HG03520 (cell line): ENCODE results near the gene NABP1.

Experiments used
- ATAC-seq: cut with Tn5 transposase; IDR thresholded peaks from one replicate; pipeline ENCODE4 v1.9.1; 2021; ENCODE audit warnings: mild to moderate bottlenecking, moderate library complexity; ENCODE audit not compliant: unreplicated experiment

Gene NABP1

DNA sequence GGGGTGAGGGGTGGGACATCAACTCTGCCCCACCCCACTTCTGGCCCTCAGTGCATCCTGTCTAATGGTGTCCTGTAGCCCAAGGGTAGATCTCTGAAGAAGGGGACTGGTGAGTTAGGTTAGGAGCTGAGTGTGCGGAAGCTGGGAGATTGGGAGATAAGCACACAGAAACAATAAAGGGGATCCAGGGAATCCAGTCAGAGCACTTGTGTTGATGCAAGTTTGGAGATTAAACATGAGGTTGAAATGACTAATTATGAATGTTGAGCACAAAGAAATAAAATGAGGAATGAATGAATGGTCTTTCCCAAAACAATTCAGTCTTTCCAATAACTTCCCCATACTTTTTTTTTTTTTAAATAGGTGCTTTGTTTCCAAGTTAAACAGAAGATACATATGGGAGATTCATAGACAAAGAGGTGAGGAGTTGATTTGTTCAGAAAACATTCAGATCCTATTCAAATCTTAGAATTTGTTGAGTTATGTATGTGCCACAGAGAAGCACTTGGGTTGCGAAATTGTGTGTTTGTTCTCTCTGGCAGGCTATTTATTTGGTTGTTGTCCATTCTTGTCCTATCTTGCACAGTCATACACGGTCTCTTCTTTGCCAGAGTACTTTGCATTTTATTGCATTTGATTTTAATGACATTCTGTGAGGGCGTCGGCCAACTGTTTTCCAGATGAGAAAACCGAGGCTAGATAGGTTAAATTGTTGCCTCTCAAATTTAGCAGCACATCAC is 31.6 kb upstream of the NABP1 start:
- no peak for ATAC-seq

DNA sequence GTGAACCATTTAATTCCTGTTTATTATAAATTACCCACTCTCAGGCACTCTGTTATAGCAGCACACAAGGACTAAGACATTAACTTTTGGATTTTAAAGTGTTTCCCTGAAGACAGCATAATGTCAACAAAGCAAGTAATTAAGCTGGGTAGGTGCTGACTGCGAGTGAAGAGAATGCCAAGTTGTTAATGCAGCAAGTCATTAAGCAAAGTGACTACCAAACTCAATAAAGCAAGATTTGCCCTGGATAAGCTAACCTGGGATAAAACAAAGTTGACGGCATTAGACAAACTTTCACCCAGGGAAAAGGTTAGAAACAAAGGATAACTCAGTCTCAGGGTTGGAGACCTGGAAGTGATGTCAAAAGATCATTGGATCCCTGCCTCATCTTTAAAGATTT is 28.4 kb upstream of the NABP1 start:
- ATAC-seq, result no peak

DNA sequence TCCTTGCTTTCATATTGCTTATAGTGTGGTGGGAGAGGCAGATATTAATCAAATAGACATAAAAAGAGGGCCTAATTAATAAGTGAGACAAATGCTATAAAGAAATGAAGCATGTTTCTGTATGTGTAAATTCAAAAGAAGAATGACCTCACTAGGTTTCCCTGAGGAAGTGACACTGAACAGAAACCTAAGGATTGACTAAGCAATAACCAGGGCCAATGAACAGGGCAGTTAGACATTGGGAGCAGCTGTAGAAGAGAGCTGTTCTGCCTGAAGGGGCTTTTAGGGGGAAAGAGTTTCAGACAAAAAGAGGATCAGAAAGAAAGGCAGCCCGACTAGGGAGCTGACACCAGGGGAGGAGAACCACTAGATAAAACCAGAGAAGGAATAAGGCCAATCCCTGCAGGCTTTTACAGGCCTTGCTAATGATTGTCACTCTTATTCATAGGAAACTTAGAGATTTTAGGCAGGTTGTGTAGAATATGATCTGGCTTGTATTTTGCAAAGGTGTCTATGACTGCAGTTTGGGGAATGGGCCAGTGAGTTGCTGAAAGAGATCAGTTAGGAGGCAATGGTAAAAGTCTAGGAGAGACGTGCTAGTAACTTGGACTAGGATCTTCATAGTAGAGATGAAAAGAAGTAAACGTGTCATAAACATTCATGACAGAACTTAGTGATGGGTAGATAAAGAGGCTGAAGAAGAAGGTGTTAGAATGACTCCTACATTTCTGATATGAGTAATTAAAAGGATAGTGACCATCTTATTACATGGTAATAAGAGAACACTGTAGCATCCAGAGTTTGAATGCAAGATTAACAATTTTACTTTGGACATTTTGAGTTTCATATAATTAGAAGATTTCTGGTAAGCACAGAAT is 26.8 kb upstream of the NABP1 start:
- ATAC-seq, result peak; percentile 95

DNA sequence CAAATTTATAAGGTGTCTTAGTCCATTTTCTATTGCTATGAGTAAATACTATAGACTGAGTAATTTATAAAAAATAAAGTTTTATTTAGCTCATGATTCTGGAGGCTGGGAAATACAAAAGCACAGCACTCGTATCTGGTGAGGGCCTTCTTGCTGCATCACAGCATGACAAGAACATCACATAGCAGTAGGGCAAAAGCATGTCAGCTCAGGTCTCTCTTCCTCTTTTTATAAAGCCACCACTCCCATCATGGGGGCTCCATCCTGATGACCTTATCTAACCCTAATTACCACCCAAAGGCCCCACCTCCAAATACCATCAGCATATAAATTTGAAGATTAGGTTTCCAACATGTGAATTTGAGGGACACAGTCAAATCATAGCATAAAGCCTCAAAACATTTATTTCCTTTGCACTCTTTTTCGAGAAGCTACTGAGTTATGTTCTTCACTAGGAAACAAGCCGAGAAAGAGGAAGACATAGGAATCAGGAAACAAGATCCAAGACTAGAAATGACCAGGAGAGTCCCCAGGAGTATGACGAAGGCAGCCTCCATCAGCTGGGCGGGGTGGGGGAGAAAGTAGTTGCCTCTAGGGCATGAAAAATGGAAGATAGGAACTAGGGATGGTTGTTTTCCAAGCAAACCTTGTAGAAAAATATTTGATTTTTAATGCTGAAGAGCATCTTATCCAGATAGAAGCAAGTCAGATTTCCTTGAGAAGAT is 24.1 kb upstream of the NABP1 start:
- no peak for ATAC-seq

DNA sequence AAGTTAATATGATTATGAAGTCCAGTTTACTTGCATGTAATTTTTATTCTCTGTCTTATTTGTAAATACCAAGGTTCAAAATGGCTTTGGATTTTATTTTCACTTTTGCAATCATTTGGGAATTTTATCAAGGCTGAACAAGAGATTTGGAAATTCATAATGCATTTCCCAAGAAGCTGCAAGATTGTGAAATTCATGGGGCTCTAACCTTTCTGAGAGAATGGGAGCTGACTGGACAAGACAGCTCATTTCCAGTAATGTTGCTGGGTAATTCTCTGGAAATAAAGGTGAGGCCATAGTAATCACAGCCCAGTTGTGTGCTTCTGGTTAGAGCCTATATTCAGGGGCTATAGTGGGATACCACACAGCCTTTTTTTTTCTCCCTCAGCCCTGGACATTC is 21.5 kb upstream of the NABP1 start:
- no peak for ATAC-seq

- no peak for ATAC-seq
Observed at GRCh38 chr2:191656792-191657191, 21.1 kb upstream of the NABP1 start.

DNA sequence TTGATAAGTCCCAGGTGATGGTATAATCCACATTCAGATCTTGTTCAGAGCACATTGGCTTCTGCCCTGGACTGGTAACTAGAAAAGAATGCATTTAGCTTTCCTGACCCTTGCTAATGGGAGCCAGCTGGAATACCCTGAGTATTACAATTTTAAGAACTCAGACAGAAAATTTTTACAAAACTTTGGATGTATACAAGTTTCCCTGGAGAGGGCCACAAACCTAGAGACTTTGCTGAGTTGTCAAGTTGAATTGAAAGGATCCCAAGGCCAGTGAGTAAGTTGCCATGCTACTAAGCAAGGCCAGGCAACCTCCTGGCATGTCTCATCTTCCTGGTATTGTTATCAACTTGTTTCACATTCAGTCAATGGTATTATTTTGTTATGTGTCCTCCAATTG is 20.0 kb upstream of the NABP1 start:
- no peak for ATAC-seq

GRCh38 chr2:191659198-191659597 is 18.7 kb upstream of the NABP1 start:
- ATAC-seq, result no peak

GRCh38 chr2:191660575-191660974 is 17.4 kb upstream of the NABP1 start:
- no peak for ATAC-seq

- no peak for ATAC-seq
Observed at GRCh38 chr2:191661097-191661924, 16.6 kb upstream of the NABP1 start.

GRCh38 chr2:191664823-191665677 is 12.9 kb upstream of the NABP1 start:
- ATAC-seq, result no peak

DNA sequence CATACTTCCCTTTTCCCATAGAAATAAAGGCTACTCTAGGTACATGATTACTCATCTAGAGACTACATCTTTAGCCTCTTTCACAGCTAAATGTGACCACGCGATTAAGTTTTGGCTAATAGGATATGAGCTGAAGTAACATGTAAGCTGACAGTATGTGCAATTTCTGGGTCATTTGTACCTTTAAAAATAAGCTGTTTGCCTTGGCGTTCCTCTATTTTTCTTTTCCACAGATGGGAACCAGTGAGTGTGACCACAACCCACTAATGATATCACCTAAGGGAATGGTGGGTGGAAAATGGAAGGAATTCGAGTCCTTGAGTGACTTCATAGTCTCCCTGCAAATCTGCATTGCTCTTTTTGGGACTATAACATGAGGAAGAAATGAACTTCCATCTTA is 11.7 kb upstream of the NABP1 start:
- no peak for ATAC-seq

- peak; percentile 69 for ATAC-seq
Observed at GRCh38 chr2:191666732-191667131, 11.2 kb upstream of the NABP1 start.

DNA sequence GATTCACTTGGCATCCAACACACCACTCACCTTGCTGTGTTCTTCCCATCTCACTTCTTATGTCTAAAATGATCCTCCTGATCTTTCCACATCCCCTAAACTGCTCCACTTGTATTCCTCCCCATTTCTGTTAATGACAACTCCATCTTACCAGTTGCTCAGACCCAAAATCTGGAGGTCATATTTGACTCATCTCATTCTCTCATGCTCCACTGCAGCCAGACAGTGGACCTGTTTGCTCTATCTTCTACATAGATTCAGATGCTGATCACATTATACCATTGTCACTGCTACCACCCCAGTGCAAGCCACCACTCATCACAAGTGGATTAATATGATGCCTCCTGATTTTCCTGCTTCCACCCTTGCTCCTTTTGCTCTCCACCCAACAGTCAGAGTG is 7.9 kb upstream of the NABP1 start:
- peak; percentile 49 for ATAC-seq

DNA sequence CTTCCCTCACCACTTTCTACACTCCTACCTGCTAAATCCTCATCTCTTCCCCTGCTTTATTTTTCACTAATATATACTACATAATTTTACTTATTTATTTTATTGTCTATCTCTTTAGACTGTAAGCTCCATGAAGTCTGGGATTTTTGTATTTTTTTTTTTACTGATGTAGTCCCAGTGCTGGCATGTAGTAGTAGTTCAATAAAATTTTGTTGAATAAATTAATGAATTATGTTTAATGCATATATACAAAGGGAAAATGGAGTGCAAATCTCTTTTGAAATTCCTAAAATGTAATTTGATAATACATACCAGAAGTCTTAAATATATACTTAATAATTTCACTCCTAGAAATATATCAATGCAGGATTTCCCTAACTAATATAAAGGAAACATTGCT is 7.1 kb upstream of the NABP1 start:
- no peak for ATAC-seq

DNA sequence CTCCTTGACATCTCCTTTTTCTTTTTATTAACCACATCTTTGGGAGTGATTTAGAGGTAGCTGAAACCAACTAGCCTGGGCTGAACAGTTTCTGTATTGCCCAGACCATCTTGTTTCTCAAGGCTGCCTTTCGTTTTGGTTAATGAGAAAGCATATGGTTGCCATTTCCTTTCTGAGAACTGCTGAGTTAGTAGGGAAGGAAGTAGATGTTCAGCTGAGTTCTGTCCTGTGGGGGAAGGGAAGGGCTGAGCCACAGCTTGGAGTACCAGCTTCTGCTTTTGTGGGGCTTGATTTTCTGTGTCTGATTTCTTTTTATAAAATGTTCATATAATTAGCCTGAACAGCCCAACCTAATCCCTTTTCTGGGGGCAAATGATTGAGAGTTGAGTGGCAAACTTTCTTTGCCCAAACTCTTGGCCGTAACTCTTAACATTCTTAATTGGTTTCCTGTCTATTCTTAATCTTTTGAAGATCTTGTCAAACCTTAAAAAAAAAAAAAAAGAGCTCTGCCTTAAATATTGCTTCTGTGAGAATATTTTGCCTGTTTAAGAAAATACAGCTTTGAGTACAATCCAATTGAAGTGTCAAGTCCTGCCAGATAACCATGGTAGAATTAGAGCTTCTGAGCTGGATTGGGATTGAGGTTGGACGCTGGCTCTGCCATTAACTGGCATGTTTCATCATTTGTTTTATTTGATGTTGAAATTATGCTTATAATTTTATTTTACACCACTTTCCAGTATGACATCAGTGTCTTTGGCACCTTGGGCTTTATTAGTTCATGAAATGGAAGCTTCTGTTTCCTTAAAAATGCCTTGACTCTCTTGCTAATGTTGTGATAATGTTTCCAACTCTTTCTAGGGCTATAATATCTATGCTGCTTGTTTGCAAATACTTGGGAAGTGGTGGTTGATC is 1.9 kb upstream of the NABP1 start:
- peak; percentile 60 for ATAC-seq

- ATAC-seq, result peak; percentile 29
Observed at GRCh38 chr2:191676790-191677645, 918 bp upstream of the NABP1 start.
